ENCODE results near the gene RGS5.
"Not testable (repeated sequence)": the region's sequence is repeated elsewhere in the genome, so short reads cannot be mapped to it uniquely, and the experiment has no call there.

Gene RGS5

GRCh38 chr1:163202833-163203451 lies at the start of gene RGS5:
RGS5 (minus strand) TSS chr1:163202916; CDS start chr1:163202835, 81 bp downstream.
- DNase-seq = no peak

GRCh38 chr1:163250382-163250974 lies 47.8 kb upstream of the RGS5 start:
- DNase-seq = no peak

GRCh38 chr1:163248064-163248463 lies 45.3 kb upstream of the RGS5 start:
- no peak for DNase-seq

- not testable (repeated sequence) for DNase-seq
These were observed 41.9 kb upstream of the RGS5 start for GRCh38 chr1:163244648-163245047.

GRCh38 chr1:163241746-163242145 lies 39.0 kb upstream of the RGS5 start:
- no peak for DNase-seq

GRCh38 chr1:163240705-163241104 lies 38.0 kb upstream of the RGS5 start:
- no peak for DNase-seq

GRCh38 chr1:163233643-163234042 lies 30.9 kb upstream of the RGS5 start:
- DNase-seq = not testable (repeated sequence)

- no peak for DNase-seq
These were observed 28.7 kb upstream of the RGS5 start for GRCh38 chr1:163231385-163231784.

GRCh38 chr1:163230827-163231226 lies 28.1 kb upstream of the RGS5 start:
- DNase-seq = no peak

- not testable (repeated sequence) for DNase-seq
These were observed 25.6 kb upstream of the RGS5 start for GRCh38 chr1:163228271-163228670.

GRCh38 chr1:163227126-163227525 lies 24.4 kb upstream of the RGS5 start:
- no peak for DNase-seq

GRCh38 chr1:163213626-163214025 lies 10.9 kb upstream of the RGS5 start:
- DNase-seq = no peak

- DNase-seq = no peak
These were observed 9.0 kb upstream of the RGS5 start for GRCh38 chr1:163211667-163212066.

GRCh38 chr1:163205513-163205912 lies 2.8 kb upstream of the RGS5 start:
- DNase-seq = no peak

GRCh38 chr1:163203561-163203960 lies 845 bp upstream of the RGS5 start:
- DNase-seq = no peak

GRCh38 chr1:163201906-163202305 lies 810 bp downstream of the RGS5 start:
- no peak for DNase-seq

- no peak for DNase-seq
These were observed 5.7 kb downstream of the RGS5 start for GRCh38 chr1:163197022-163197421.

GRCh38 chr1:163196449-163196787 lies 6.3 kb downstream of the RGS5 start:
- DNase-seq = no peak

GRCh38 chr1:163195728-163196448 lies 6.8 kb downstream of the RGS5 start:
- no peak for DNase-seq

GRCh38 chr1:163191301-163191700 lies 11.4 kb downstream of the RGS5 start:
- no peak for DNase-seq

GRCh38 chr1:163188947-163189346 lies 13.8 kb downstream of the RGS5 start:
- no peak for DNase-seq

GRCh38 chr1:163187849-163188248 lies 14.9 kb downstream of the RGS5 start:
- DNase-seq = no peak

- no peak for DNase-seq
These were observed 15.9 kb downstream of the RGS5 start for GRCh38 chr1:163186862-163187261.

- DNase-seq = no peak
These were observed 20.3 kb downstream of the RGS5 start for GRCh38 chr1:163182330-163182949.

Measured in cortex of kidney (tissue), 1 donor.